Upper lobe of right lung (tissue), 1 donor: ENCODE measurements around the gene PHF14. TPM values are rescaled to one million over a fixed set of nuclear protein-coding genes. Genes with fewer than 3 reads are reported as not detected.

Source experiments
- ATAC-seq: fragments of 200-7000 bp; cut with Tn5 transposase; one replicate; pipeline ENCODE4 v1.9.1; 2020; ENCODE audit warnings: mild to moderate bottlenecking, moderate library complexity
- DNase-seq: peaks from one replicate; pipeline ENCODE4 v3.0.0-alpha.2; 2020
- H3K27ac ChIP-seq: fragments of 200-600 bp; one replicate; pipeline ENCODE4 v1.8.0; 2022
- H3K27me3 ChIP-seq: fragments of 200-600 bp; one replicate; pipeline ENCODE4 v1.8.0; 2022; ENCODE audit warnings: mild to moderate bottlenecking
- H3K36me3 ChIP-seq: fragments of 200-600 bp; one replicate; pipeline ENCODE4 v1.8.0; 2022
- H3K4me1 ChIP-seq: fragments of 200-600 bp; one replicate; pipeline ENCODE4 v1.8.0; 2022
- H3K4me3 ChIP-seq: fragments of 200-600 bp; one replicate; pipeline ENCODE4 v1.8.0; 2022; ENCODE audit warnings: mild to moderate bottlenecking
- H3K9me3 ChIP-seq: fragments of 200-600 bp; one replicate; pipeline ENCODE4 v1.8.0; 2022
- intact Hi-C: fragments of 100-400 bp; cut with DNase I; formaldehyde crosslinking; loops from one replicate; pipeline ENCODE4 v1.11.0; 2022
- total RNA-seq: library from RNA; stranded (reverse); fragmentation: NEBNext Ultra II Directional; extraction: Animal tissue kit (Norgen Biotek cat#: 25700); gene quantifications from one replicate; pipeline ENCODE4 v1.2.1, GENCODE V29; 2021
- TF ChIP-seq, protein P1 (sequence below): fragments of 200-600 bp; IDR thresholded peaks from one replicate; pipeline ENCODE4 v1.8.0; 2022; ENCODE audit warnings: antibody characterized with exemption
- donor health status: DM: no; HTN: yes; CAD: no; lungs with severe emphysema.

Gene PHF14
- total RNA-seq, 1 donor from 2014 or later, result 30.4 TPM

DNA sequence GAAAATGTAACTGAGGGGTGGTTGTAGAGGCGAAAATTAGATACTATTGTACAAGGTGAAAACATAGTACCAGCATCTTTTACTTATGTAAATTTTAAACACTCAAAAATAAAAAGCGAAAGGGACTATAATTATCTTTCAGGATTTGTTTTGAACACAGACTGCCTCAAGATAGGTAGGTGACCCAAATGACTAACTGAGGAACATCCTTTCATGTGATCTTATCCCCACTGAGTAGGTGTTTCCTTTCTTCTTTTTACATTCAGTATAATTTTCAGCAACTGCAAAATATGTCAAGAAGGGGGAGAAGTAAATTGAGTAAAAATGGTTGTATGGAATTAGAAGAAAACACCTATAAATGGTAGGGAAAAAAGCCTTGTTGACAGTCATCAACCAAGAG is 236.7 kb downstream of the PHF14 start:
- DNase-seq, result no peak

GRCh38 chr7:11212080-11212711 is 238.5 kb downstream of the PHF14 start:
- Histone ChIP-seq H3K9me3 (no peaks in the 10 kb centered on the region), H3K27ac (no peak overlapping the region), H3K36me3 (no peaks in the 10 kb centered on the region), H3K27me3 (no peaks in the 10 kb centered on the region), H3K4me1 (peaks cover 9% of the 10 kb centered on the region), H3K4me3 (no peak overlapping the region)
- DNase-seq (no peak), ATAC-seq (peak; percentile 87)
- intact Hi-C loops, result no loop called here
- TF ChIP-seq, protein P1, sequence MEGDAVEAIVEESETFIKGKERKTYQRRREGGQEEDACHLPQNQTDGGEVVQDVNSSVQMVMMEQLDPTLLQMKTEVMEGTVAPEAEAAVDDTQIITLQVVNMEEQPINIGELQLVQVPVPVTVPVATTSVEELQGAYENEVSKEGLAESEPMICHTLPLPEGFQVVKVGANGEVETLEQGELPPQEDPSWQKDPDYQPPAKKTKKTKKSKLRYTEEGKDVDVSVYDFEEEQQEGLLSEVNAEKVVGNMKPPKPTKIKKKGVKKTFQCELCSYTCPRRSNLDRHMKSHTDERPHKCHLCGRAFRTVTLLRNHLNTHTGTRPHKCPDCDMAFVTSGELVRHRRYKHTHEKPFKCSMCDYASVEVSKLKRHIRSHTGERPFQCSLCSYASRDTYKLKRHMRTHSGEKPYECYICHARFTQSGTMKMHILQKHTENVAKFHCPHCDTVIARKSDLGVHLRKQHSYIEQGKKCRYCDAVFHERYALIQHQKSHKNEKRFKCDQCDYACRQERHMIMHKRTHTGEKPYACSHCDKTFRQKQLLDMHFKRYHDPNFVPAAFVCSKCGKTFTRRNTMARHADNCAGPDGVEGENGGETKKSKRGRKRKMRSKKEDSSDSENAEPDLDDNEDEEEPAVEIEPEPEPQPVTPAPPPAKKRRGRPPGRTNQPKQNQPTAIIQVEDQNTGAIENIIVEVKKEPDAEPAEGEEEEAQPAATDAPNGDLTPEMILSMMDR, result peak; percentile 86

More for the DNA sequence above, 236.7 kb downstream of the PHF14 start:
- no peak for ATAC-seq
- TF ChIP-seq, protein P1, result no peak
- Histone ChIP-seq H3K4me1 (peaks cover 9% of the 10 kb centered on the region), H3K27me3 (no peaks in the 10 kb centered on the region), H3K36me3 (no peaks in the 10 kb centered on the region), H3K27ac (no peak overlapping the region), H3K4me3 (no peak overlapping the region), H3K9me3 (no peaks in the 10 kb centered on the region)
- intact Hi-C loops, result no loop called here

GRCh38 chr7:11212816-11213215 is 239.1 kb downstream of the PHF14 start:
- Histone ChIP-seq H3K4me1 (peaks cover 9% of the 10 kb centered on the region), H3K9me3 (no peaks in the 10 kb centered on the region), H3K36me3 (no peaks in the 10 kb centered on the region), H3K4me3 (no peak overlapping the region), H3K27me3 (no peaks in the 10 kb centered on the region), H3K27ac (no peak overlapping the region)
- intact Hi-C loops, result no loop called here
- ATAC-seq (no peak), DNase-seq (no peak)
- TF ChIP-seq, protein P1, result no peak

GRCh38 chr7:11213266-11213665 is 239.6 kb downstream of the PHF14 start:
- no peaks in the 10 kb centered on the region for H3K27me3 ChIP-seq
- no peak for DNase-seq
- H3K36me3 ChIP-seq, result no peaks in the 10 kb centered on the region
- no peak overlapping the region for H3K27ac ChIP-seq
- intact Hi-C loops, result no loop called here
- TF ChIP-seq, protein P1, result no peak
- peaks cover 9% of the 10 kb centered on the region for H3K4me1 ChIP-seq
- no peak overlapping the region for H3K4me3 ChIP-seq
- no peak for ATAC-seq
- no peaks in the 10 kb centered on the region for H3K9me3 ChIP-seq

DNA sequence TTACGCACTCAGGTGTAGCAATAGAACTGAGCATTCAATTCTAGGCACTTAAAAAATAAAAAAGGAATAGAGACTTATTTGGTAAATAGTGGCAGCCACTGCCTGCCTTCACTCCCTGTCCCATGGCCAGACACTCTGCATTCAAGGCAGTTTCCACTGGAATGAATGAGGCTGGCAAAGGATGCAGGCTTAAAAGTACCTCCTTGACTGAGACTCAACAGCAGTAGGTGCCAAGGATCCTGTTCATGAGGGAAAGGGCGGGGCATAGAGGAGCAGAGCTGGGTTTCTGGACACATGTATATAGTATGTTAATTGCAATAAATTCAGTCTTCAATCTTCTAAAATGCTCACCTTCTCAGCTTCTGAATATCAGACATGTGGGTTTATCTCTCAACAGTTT is 242.6 kb downstream of the PHF14 start:
- Histone ChIP-seq H3K4me1 (peaks cover 9% of the 10 kb centered on the region), H3K36me3 (no peaks in the 10 kb centered on the region), H3K9me3 (no peaks in the 10 kb centered on the region), H3K27me3 (no peaks in the 10 kb centered on the region), H3K4me3 (no peak overlapping the region), H3K27ac (no peak overlapping the region)
- intact Hi-C loops, result no loop called here
- TF ChIP-seq, protein P1, result no peak
- ATAC-seq, result peak; percentile 75
- DNase-seq, result no peak
